ENCODE data around the gene TMEM114. TPM values are rescaled to one million over a fixed set of nuclear protein-coding genes. Genes with fewer than 3 reads are reported as not detected.

TMEM114 gene
- total RNA-seq, 1 experiment from 2014 or later, result not detected

GRCh38 chr16:8533509-8533908 is 56.8 kb downstream of the TMEM114 start:
- no peaks in the 10 kb centered on the region for H3K9me3 Mint-ChIP-seq (ENCODE audit: low read depth, unreplicated experiment)
- TF ChIP-seq CTCF (IDR thresholded peaks at IDR 0.05; ENCODE audit: unreplicated experiment), result no peak
- CTCF ChIA-PET, result interaction anchor here (0.5 kb wide), 1 partner anchor 13 kb away, joined by 3 read pairs; no protein-coding TSS in a partner anchor
- H3K4me1 Mint-ChIP-seq (ENCODE audit: low read depth, unreplicated experiment), result peaks cover 9% of the 10 kb centered on the region
- peaks cover 54% of the 10 kb centered on the region for H3K27me3 Mint-ChIP-seq (ENCODE audit: unreplicated experiment)
- H3K4me3 Mint-ChIP-seq (ENCODE audit: low read depth, unreplicated experiment), result no peak overlapping the region
- DNase-seq, result no peak
- H3K27ac Mint-ChIP-seq (ENCODE audit: unreplicated experiment), result no peak overlapping the region
- intact Hi-C loops (cut with micrococcal nuclease; ENCODE audit: unreplicated experiment), result no loop called here
- BruUV-seq (replicated peaks), result no TSS peak
- no peaks in the 10 kb centered on the region for H3K36me3 Mint-ChIP-seq (ENCODE audit: insufficient read depth, unreplicated experiment)

- Mint-ChIP-seq H3K9me3 (ENCODE audit: low read depth, unreplicated experiment) (no peaks in the 10 kb centered on the region), H3K36me3 (ENCODE audit: insufficient read depth, unreplicated experiment) (no peaks in the 10 kb centered on the region), H3K27ac (ENCODE audit: unreplicated experiment) (no peak overlapping the region), H3K4me3 (ENCODE audit: low read depth, unreplicated experiment) (no peak overlapping the region), H3K4me1 (ENCODE audit: low read depth, unreplicated experiment) (no peaks in the 10 kb centered on the region), H3K27me3 (ENCODE audit: unreplicated experiment) (peaks cover 80% of the 10 kb centered on the region)
- no peak for TF ChIP-seq CTCF (IDR thresholded peaks at IDR 0.05; ENCODE audit: unreplicated experiment)
- BruUV-seq (replicated peaks), result no TSS peak
- CTCF ChIA-PET, result interaction anchor here (0.7 kb wide), 1 partner anchor 969 kb away, joined by 3 read pairs; no protein-coding TSS in a partner anchor
- DNase-seq, result no peak
- intact Hi-C loops (cut with micrococcal nuclease; ENCODE audit: unreplicated experiment), result no loop called here
Observed at GRCh38 chr16:8530752-8531384, 59.4 kb downstream of the TMEM114 start.

- Mint-ChIP-seq H3K36me3 (ENCODE audit: insufficient read depth, unreplicated experiment) (no peaks in the 10 kb centered on the region), H3K4me1 (ENCODE audit: low read depth, unreplicated experiment) (no peaks in the 10 kb centered on the region), H3K9me3 (ENCODE audit: low read depth, unreplicated experiment) (no peaks in the 10 kb centered on the region), H3K27ac (ENCODE audit: unreplicated experiment) (no peak overlapping the region), H3K4me3 (ENCODE audit: low read depth, unreplicated experiment) (no peak overlapping the region), H3K27me3 (ENCODE audit: unreplicated experiment) (peaks cover 100% of the 10 kb centered on the region)
- CTCF ChIA-PET, result no interaction called here
- TF ChIP-seq CTCF (IDR thresholded peaks at IDR 0.05; ENCODE audit: unreplicated experiment), result no peak
- intact Hi-C loops (cut with micrococcal nuclease; ENCODE audit: unreplicated experiment), result no loop called here
- DNase-seq, result no peak
- no TSS peak for BruUV-seq (replicated peaks)
Observed at GRCh38 chr16:8528471-8528870, 61.8 kb downstream of the TMEM114 start.

GRCh38 chr16:8523932-8524331 is 66.4 kb downstream of the TMEM114 start:
- CTCF ChIA-PET, result interaction anchor here (0.5 to 1.1 kb wide), 2 partner anchors 13 to 19 kb away, joined by 3 to 4 read pairs; no protein-coding TSS in a partner anchor
- H3K4me3 Mint-ChIP-seq (ENCODE audit: low read depth, unreplicated experiment), result no peak overlapping the region
- no TSS peak for BruUV-seq (replicated peaks)
- intact Hi-C loops (cut with micrococcal nuclease; ENCODE audit: unreplicated experiment), result no loop called here
- H3K9me3 Mint-ChIP-seq (ENCODE audit: low read depth, unreplicated experiment), result no peaks in the 10 kb centered on the region
- no peak for DNase-seq
- peaks cover 100% of the 10 kb centered on the region for H3K27me3 Mint-ChIP-seq (ENCODE audit: unreplicated experiment)
- H3K36me3 Mint-ChIP-seq (ENCODE audit: insufficient read depth, unreplicated experiment), result no peaks in the 10 kb centered on the region
- TF ChIP-seq CTCF (IDR thresholded peaks at IDR 0.05; ENCODE audit: unreplicated experiment), result no peak
- H3K27ac Mint-ChIP-seq (ENCODE audit: unreplicated experiment), result no peak overlapping the region
- H3K4me1 Mint-ChIP-seq (ENCODE audit: low read depth, unreplicated experiment), result no peaks in the 10 kb centered on the region
